ENCODE measurements around the gene ZFP36L2. TPM values are rescaled to one million over a fixed set of nuclear protein-coding genes. Genes with fewer than 3 reads are reported as not detected.

Gene ZFP36L2
- total and polyA plus RNA-seq, 9 of the 15 experiments (the other 6 are each of a cell fraction or from before 2014, with no cell fraction given), result 4.1 to 60.6 (median 20.3) TPM

- TF ChIP-seq ZBTB11 (CRISPR knock-in tag; IDR thresholded peaks at IDR 0.05) (peak in 1 of 3 experiments; percentile 50; a peak in 1 of 6 replicates), PTRF (tag; IDR thresholded peaks at IDR 0.05) (peak; percentile 59; the same call in 1 of the 2 replicates)
Observed at GRCh38 chr2:43178055-43178598, 48.3 kb downstream of the ZFP36L2 start (continued).

- Histone ChIP-seq H3K79me2 (ENCODE audit: control insufficient read depth, insufficient read depth, low read length) (no peaks in the 10 kb centered on the region), H3K4me2 (ENCODE audit: insufficient read depth, low read length) (no peak overlapping the region; the same call in 1 of the 2 replicates), H3K27ac (ENCODE audit: extremely low read depth, low read depth, low read length) (0 out of 3 replicates have a peak overlapping the region, but pooled peaks have one; percentile 94), H3K27me3 (ENCODE audit: control insufficient read depth in 2 of 2, insufficient read depth in 2 of 2, low read length in 2 of 2) (no peaks in the 10 kb centered on the region), H3K9me3 (replicated peaks; ENCODE audit: control insufficient read depth, insufficient read depth, low read depth, low read length) (no peaks in the 10 kb centered on the region), H3K4me3 (no peak overlapping the region), H3K9ac (ENCODE audit: insufficient read depth in 1 of 2, low read depth in 2 of 2, low read length in 2 of 2) (no peak overlapping the region), H3K36me3 (ENCODE audit: control insufficient read depth, insufficient read depth, low read length) (no peaks in the 10 kb centered on the region), H3K4me1 (replicated peaks in 1 of 2; ENCODE audit: control insufficient read depth in 2 of 2, insufficient read depth in 2 of 2, low read length in 2 of 2) (peaks cover 66 to 77% of the 10 kb centered on the region in 2 experiments), H2AFZ (ENCODE audit: low read depth, low read length) (peak overlapping the region; percentile 26; the same call in 1 of the 2 replicates), H4K20me1 (replicated peaks; ENCODE audit: control insufficient read depth, insufficient read depth, low read length) (no peaks in the 10 kb centered on the region), H3K9me1 (ENCODE audit: control insufficient read depth, insufficient read depth, low read length) (no peaks in the 10 kb centered on the region)
- DNase-seq (ENCODE audit: extremely low read depth in 1 of 4, low spot score in 3 of 4) (no peak), ATAC-seq (no peak), FAIRE-seq (no peak)
- BruUV-seq (replicated peaks), result no TSS peak
- intact Hi-C loops (cut with micrococcal nuclease), result no loop called here
- TF ChIP-seq ZEB2 (IDR thresholded peaks at IDR 0.05), result peak; percentile 36; the same call in 1 of the 2 replicates
- no peak for TF ChIP-seq HBP1 (CRISPR knock-in tag; IDR thresholded peaks at IDR 0.05)
- TF ChIP-seq NFIC (IDR thresholded peaks at IDR 0.05), result peak; percentile 65
- ChIA-PET POLR2A (interaction anchor here (0.6 to 1.3 kb wide), 4 partner anchors 16 to 737 kb away, joined by 3 to 4 read pairs (median 3); no protein-coding TSS in a partner anchor), CTCF (ENCODE audit: low intra/inter-chr PET ratio) (no interaction called here)
- in situ Hi-C loops (cut with MboI), result loop anchor here (10.0 kb wide), 1 partner anchor 48 kb away; the partner anchor contains the start of gene ZFP36L2
- 100% methylated on average over 1 of the region's 1 CpG for WGBS (ENCODE audit: insufficient coverage, low coverage, missing lambda C conversion rate)
Observed at GRCh38 chr2:43176449-43176848, 50.0 kb downstream of the ZFP36L2 start.

Measured in K562 (cell line).